K562 (cell line): ENCODE measurements around the gene MYO18A. TPM values are rescaled to one million over a fixed set of nuclear protein-coding genes. Genes with fewer than 3 reads are reported as not detected.

Experiments
- ATAC-seq: fragments of 200-7000 bp; cut with Tn5 transposase; 3 replicates; pipeline ENCODE4 v1.9.1; 2020; ENCODE audit warnings: moderate library complexity
- BruUV-seq: library from RNA; stranded (reverse); fragments of 400-500 nt; replicated peaks from 2 replicates; lab custom pipeline; 2021; lab: Mats Ljungman, UMichigan
- CTCF ChIA-PET: fragments of 300-600 bp; formaldehyde crosslinking; extraction: SDS; loops from one replicate; lab custom pipeline; 2021; ENCODE audit warnings: low intra/inter-chr PET ratio; lab: Yijun Ruan, JAX
- POLR2A ChIA-PET: fragments of 300-600, 350-650 bp; sonication (Branson Sonifier 250); formaldehyde crosslinking; extraction: SDS; loops from one replicate; lab custom pipeline; 2021; ENCODE audit warnings: antibody characterized with exemption, inconsistent platforms; lab: Yijun Ruan, JAX
- DNase-seq, 4 experiments: peaks; one replicate each; pipeline versions ENCODE4 v3.0.0 to v3.0.0-alpha.2; 2011 to 2018; ENCODE audit warnings: low spot score in 3 of 4, mixed read lengths in 3 of 4; ENCODE audit errors: extremely low read depth in 1 of 4
- FAIRE-seq: peaks from 2 replicates; lab custom pipeline; 2011; peaks lifted over from hg19 to GRCh38; lab: Jason Lieb, UNC
- H2AFZ ChIP-seq: 2 replicates; pipeline ENCODE4 v1.6.0; 2011; ENCODE audit warnings: low read depth, low read length, control low read depth, inconsistent platforms
- H3K27ac ChIP-seq: fragments of 200-600 bp; 3 replicates; pipeline ENCODE4 v1.8.0; 2011; ENCODE audit warnings: low read depth, mild to moderate bottlenecking, control low read depth, inconsistent platforms, low read length, moderate library complexity, mixed read lengths; ENCODE audit errors: extremely low read depth
- H3K27me3 ChIP-seq, 2 experiments: fragments of 300-600 bp in 1 of 2; 2 replicates in 1 of 2; 3 replicates in 1 of 2; pipeline versions ENCODE4 v1.6.0 to v1.8.0; 2011; ENCODE audit warnings: inconsistent platforms in 2 of 2, low read length in 2 of 2, mild to moderate bottlenecking in 1 of 2, mixed read lengths in 1 of 2, moderate library complexity in 1 of 2; ENCODE audit not compliant: control insufficient read depth in 2 of 2, insufficient read depth in 2 of 2
- H3K36me3 ChIP-seq: fragments of 300-600 bp; 3 replicates; pipeline ENCODE4 v1.8.0; 2011; ENCODE audit warnings: mild to moderate bottlenecking, low read length, inconsistent platforms; ENCODE audit not compliant: control insufficient read depth, insufficient read depth
- H3K4me1 ChIP-seq, 2 experiments: fragments of 200-600 bp in 1 of 2; replicated peaks in 1 of 2; 2 replicates in 1 of 2; 3 replicates in 1 of 2; pipeline versions ENCODE4 v1.5.1 to v1.8.0; 2011; ENCODE audit warnings: inconsistent platforms in 2 of 2, low read length in 2 of 2, mild to moderate bottlenecking in 1 of 2, mixed read lengths in 1 of 2, moderate library complexity in 1 of 2; ENCODE audit not compliant: control insufficient read depth in 2 of 2, insufficient read depth in 2 of 2
- H3K4me2 ChIP-seq: 2 replicates; pipeline ENCODE4 v1.6.1; 2011; ENCODE audit warnings: low read length, control low read depth, inconsistent platforms, mixed read lengths; ENCODE audit not compliant: insufficient read depth
- H3K4me3 ChIP-seq: fragments of 200-600 bp; sonication (generic), shearing (Covaris generic); 2 replicates; pipeline ENCODE4 v1.5.1; 2016; ENCODE audit warnings: control low read depth, inconsistent platforms
- H3K79me2 ChIP-seq: fragments of 200-600 bp; 3 replicates; pipeline ENCODE4 v1.8.0; 2011; ENCODE audit warnings: low read length, inconsistent platforms; ENCODE audit not compliant: control insufficient read depth, insufficient read depth
- H3K9ac ChIP-seq, 2 experiments: 2 replicates each; pipeline versions ENCODE4 v1.6.0 to v1.6.1; 2011; ENCODE audit warnings: low read depth in 2 of 2, low read length in 2 of 2, control low read depth in 1 of 2, inconsistent platforms in 1 of 2, mild to moderate bottlenecking in 1 of 2, mixed read lengths in 1 of 2; ENCODE audit not compliant: insufficient read depth in 1 of 2
- H3K9me1 ChIP-seq: one replicate; pipeline ENCODE4 v1.6.0; 2011; ENCODE audit warnings: inconsistent platforms, mild to moderate bottlenecking, low read length, moderate library complexity; ENCODE audit not compliant: control insufficient read depth, insufficient read depth
- H3K9me3 ChIP-seq: replicated peaks from 2 replicates; pipeline ENCODE4 v1.5.1; 2011; ENCODE audit warnings: low read depth, low read length, inconsistent platforms; ENCODE audit not compliant: control insufficient read depth, insufficient read depth
- H4K20me1 ChIP-seq: replicated peaks from 2 replicates; pipeline ENCODE4 v1.6.1; 2011; ENCODE audit warnings: low read length, inconsistent platforms, mixed read lengths; ENCODE audit not compliant: control insufficient read depth, insufficient read depth
- CBX2 ChIP-seq: fragments of 200-600 bp; sonication (generic); IDR thresholded peaks from one replicate; pipeline ENCODE4 v1.6.1; 2012; ENCODE audit warnings: mild to moderate bottlenecking, low read length, inconsistent platforms; ENCODE audit not compliant: insufficient read depth, poor library complexity, severe bottlenecking
- EP300 ChIP-seq: IDR thresholded peaks from 2 replicates; pipeline ENCODE4 v1.6.1; 2012; ENCODE audit warnings: low read length, improper control_type of control experiment
- HNRNPLL ChIP-seq: fragments of 200-400 bp; formaldehyde crosslinking; IDR thresholded peaks from 2 replicates; pipeline ENCODE4 v1.6.1; 2017; ENCODE audit warnings: low read length, low read depth, mild to moderate bottlenecking; ENCODE audit not compliant: poor library complexity, severe bottlenecking
- MTA2 ChIP-seq: fragments of 450-650 bp; IDR thresholded peaks from 2 replicates; pipeline ENCODE4 v1.6.1; 2016; ENCODE audit warnings: low read depth
- NR2F6 ChIP-seq: fragments of 450-650 bp; formaldehyde crosslinking; IDR thresholded peaks from 2 replicates; pipeline ENCODE4 v1.4.0; 2020; ENCODE audit warnings: mild to moderate bottlenecking
- SAP30 ChIP-seq: fragments of 200-600 bp; sonication (generic); IDR thresholded peaks from 2 replicates; pipeline ENCODE4 v1.6.1; 2012; ENCODE audit warnings: borderline replicate concordance, low read depth, mild to moderate bottlenecking, moderate library complexity, low read length, control low read depth, inconsistent platforms; ENCODE audit not compliant: insufficient read depth, poor library complexity, severe bottlenecking
- ZBTB34 ChIP-seq: fragments of 250-450 bp; sonication (Bioruptor Pico); IDR thresholded peaks from 2 replicates; pipeline ENCODE4 v1.8.0; 2021; ENCODE audit warnings: mild to moderate bottlenecking, moderate library complexity
- ZNF12 ChIP-seq: sonication (generic); formaldehyde crosslinking; IDR thresholded peaks from 2 replicates; pipeline ENCODE4 v1.4.0; 2020; ENCODE audit warnings: mild to moderate bottlenecking, missing genetic modification reagents
- WGBS: fragments of 100-300 bp; shearing (Covaris generic); methylation state at CpG from one replicate; pipeline ENCODE4 v1.1.6; 2016; ENCODE audit warnings: low coverage, mixed read lengths; ENCODE audit not compliant: insufficient coverage; ENCODE audit errors: missing lambda C conversion rate; 5-methylcytosine and 5-hydroxymethylcytosine counted together
- in situ Hi-C: fragments of 300-500 bp; cut with MboI; formaldehyde crosslinking; loops from 4 replicates; pipeline ENCODE4 v1.15.0; 2018; ENCODE audit warnings: inconsistent platforms, mixed read lengths
- intact Hi-C: fragments of 100-400 bp; cut with micrococcal nuclease; formaldehyde crosslinking; loops from 2 replicates; pipeline ENCODE4 v1.14.2; 2022
- polyA plus RNA-seq, 8 experiments: library from polyadenylated mRNA; depleted of rRNA in 4 of 8; stranded (reverse) in 5 of 8; unstranded in 3 of 8; fragments of >200 nt; fragmentation: Nextera tagmentation in 2 of 8; fragmentation: Illumina TruSeq in 1 of 8; extraction: Ambion mirVana in 2 of 8; extraction: Trizol in 1 of 8; gene quantifications; 2 replicates each; pipeline versions ENCODE4 v1.2.1 to v1.2.3, GENCODE V29; 2011 to 2014; ENCODE audit warnings: inconsistent platforms in 1 of 8, missing spikeins in 1 of 8
- total RNA-seq, 7 experiments: library from RNA; depleted of rRNA in 6 of 7; stranded (reverse); fragments of >200 nt in 6 of 7; fragmentation: Illumina TruSeq in 2 of 7; extraction: Trizol in 2 of 7; gene quantifications; 2 replicates each; pipeline versions ENCODE4 v1.2.1 to v1.2.3, GENCODE V29; 2011 to 2021; ENCODE audit warnings: low replicate concordance in 1 of 7
- TF ChIP-seq, protein P1 (sequence below): sonication (generic); formaldehyde crosslinking; IDR thresholded peaks from 2 replicates; pipeline ENCODE4 v1.8.0; 2022; ENCODE audit warnings: mild to moderate bottlenecking, missing genetic modification reagents

Gene MYO18A
- total and polyA plus RNA-seq, 9 of the 15 experiments (the other 6 are each of a cell fraction or from before 2014, with no cell fraction given) = 2.5 to 65.4 (median 17.1) TPM

DNA sequence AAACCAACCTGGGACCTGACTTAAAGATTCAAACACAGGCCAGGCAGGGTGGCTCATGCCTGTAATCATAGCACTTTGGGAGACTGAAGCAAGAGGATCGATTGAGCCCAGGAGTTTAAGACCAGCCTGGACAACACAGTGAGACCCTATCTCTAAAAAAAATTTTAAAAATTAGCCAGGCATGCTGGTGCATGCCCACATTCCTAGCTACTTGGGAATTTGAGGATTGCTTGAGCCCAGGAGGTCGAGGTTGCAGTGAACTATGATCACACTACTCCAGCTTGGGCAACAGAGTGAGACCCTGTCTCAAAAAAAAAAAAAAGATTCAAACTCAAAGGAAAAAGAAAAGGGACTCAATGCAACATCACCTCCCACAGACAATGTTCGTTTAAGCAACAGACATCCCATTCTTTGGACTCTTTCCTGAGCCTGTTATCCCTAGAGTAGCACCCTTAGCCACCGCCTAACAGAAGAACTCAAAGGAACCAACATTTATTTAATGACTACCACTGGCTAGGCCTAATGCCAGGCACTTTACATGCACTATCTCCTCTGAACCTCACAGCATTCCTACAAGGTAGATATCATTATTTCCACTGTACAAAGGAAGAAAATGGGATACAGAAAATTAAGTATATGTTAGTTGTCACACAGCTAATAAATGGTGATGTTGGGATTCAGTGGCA lies 12.7 kb downstream of the MYO18A start:
- Histone ChIP-seq H3K27ac (no peak overlapping the region), H4K20me1 (peaks cover 9% of the 10 kb centered on the region), H3K4me1 (peaks cover 25 to 37% of the 10 kb centered on the region in 2 experiments), H2AFZ (no peak overlapping the region), H3K27me3 (no peaks in the 10 kb centered on the region), H3K4me3 (no peak overlapping the region), H3K4me2 (no peak overlapping the region), H3K9ac (no peak overlapping the region), H3K9me1 (peaks cover 4% of the 10 kb centered on the region), H3K79me2 (peaks cover 68% of the 10 kb centered on the region), H3K36me3 (peaks cover 60% of the 10 kb centered on the region), H3K9me3 (no peaks in the 10 kb centered on the region)
- WGBS = 70% methylated on average over 4 of the region's 4 CpGs
- ATAC-seq = no peak
- intact Hi-C loops = no loop called here
- TF ChIP-seq MTA2 = no peak
- no peak for TF ChIP-seq SAP30
- TF ChIP-seq, protein P1, sequence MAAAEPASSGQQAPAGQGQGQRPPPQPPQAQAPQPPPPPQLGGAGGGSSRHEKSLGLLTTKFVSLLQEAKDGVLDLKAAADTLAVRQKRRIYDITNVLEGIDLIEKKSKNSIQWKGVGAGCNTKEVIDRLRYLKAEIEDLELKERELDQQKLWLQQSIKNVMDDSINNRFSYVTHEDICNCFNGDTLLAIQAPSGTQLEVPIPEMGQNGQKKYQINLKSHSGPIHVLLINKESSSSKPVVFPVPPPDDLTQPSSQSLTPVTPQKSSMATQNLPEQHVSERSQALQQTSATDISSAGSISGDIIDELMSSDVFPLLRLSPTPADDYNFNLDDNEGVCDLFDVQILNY (CRISPR knock-in tag) = no peak
- no peak for TF ChIP-seq HNRNPLL
- no peak for TF ChIP-seq CBX2
- TF ChIP-seq ZNF12 (CRISPR knock-in tag) = no peak
- TF ChIP-seq EP300 = no peak
- no peak for TF ChIP-seq ZBTB34 (CRISPR knock-in tag)
- no peak for TF ChIP-seq NR2F6 (CRISPR knock-in tag)
- POLR2A ChIA-PET = interaction anchor here (1.0 to 5.6 kb wide), 2 partner anchors 10 to 40 kb away, joined by 4 to 74 read pairs; partner anchors contain the start of gene MYO18A
- BruUV-seq = no TSS peak
- FAIRE-seq = no peak
- CTCF ChIA-PET = no interaction called here
- DNase-seq = no peak
- in situ Hi-C loops = no loop called here
